Activated CD4-positive, alpha-beta T cell treated with anti-CD3 and anti-CD28 coated beads, Interleukin-10, Interleukin-2, amounts not matched to agents 100 ng/mL and 50 ng/mL, durations not matched to agents 16 hours and 8 hours (primary cell): ENCODE results near the gene MYADM.
"Not testable (repeated sequence)": the region's sequence is repeated elsewhere in the genome, so short reads cannot be mapped to it uniquely, and the experiment has no call there.

Source experiments
- DNase-seq: peaks from one replicate; pipeline ENCODE4 v3.0.0-alpha.2; 2020

Gene MYADM

GRCh38 chr19:53868892-53869804 is 1.5 kb downstream of the MYADM start:
- DNase-seq: peak; percentile 87

- DNase-seq: not testable (repeated sequence)
Measured at GRCh38 chr19:53869805-53870484, 2.3 kb downstream of the MYADM start.

GRCh38 chr19:53870485-53870844 is 2.8 kb downstream of the MYADM start:
- no peak for DNase-seq

- DNase-seq: no peak
Measured at GRCh38 chr19:53871454-53871853, 3.8 kb downstream of the MYADM start.

- DNase-seq: no peak
Measured at GRCh38 chr19:53872762-53873161, 5.1 kb downstream of the MYADM start.

GRCh38 chr19:53873773-53874605 is 6.3 kb downstream of the MYADM start:
- DNase-seq: no peak

- DNase-seq: no peak
Measured at GRCh38 chr19:53874606-53874990, 6.9 kb downstream of the MYADM start.

- DNase-seq: no peak
Measured at GRCh38 chr19:53875602-53876325, 8.1 kb downstream of the MYADM start.

GRCh38 chr19:53876651-53877224 is 9.1 kb downstream of the MYADM start:
- no peak for DNase-seq

GRCh38 chr19:53877361-53877766 is 9.7 kb downstream of the MYADM start:
- peak; percentile 27 for DNase-seq

GRCh38 chr19:53878776-53879139 is 11.1 kb downstream of the MYADM start:
- DNase-seq: no peak

- DNase-seq: peak; percentile 86
Measured at GRCh38 chr19:53879140-53880081, 11.7 kb downstream of the MYADM start.

GRCh38 chr19:53880711-53881481 is 13.2 kb downstream of the MYADM start:
- no peak for DNase-seq

GRCh38 chr19:53881482-53882390 is 14.1 kb downstream of the MYADM start, which contains the start of gene PRKCG:
PRKCG (plus strand) TSS chr19:53882197; CDS start chr19:53882495, 298 bp downstream.
- peak; percentile 34 for DNase-seq

- no peak for DNase-seq
Measured at GRCh38 chr19:53882391-53883050, 14.8 kb downstream of the MYADM start.

- DNase-seq: no peak
Measured at GRCh38 chr19:53883231-53883661, 15.6 kb downstream of the MYADM start.

GRCh38 chr19:53883741-53884140 is 16.1 kb downstream of the MYADM start:
- no peak for DNase-seq

- DNase-seq: no peak
Measured at GRCh38 chr19:53884256-53884655, 16.6 kb downstream of the MYADM start.
